K562 (cell line): ENCODE measurements around the gene SUFU. TPM values are rescaled to one million over a fixed set of nuclear protein-coding genes. Genes with fewer than 3 reads are reported as not detected.

Experiments used
- CEBPB ChIP-seq: fragments of 450-650 bp; IDR thresholded peaks from 2 replicates; pipeline ENCODE4 v1.6.1; 2016; ENCODE audit warnings: missing genetic modification characterization, missing compliant biosample characterization
- CREM ChIP-seq: IDR thresholded peaks from 2 replicates; pipeline ENCODE4 v1.6.1; 2014; ENCODE audit warnings: antibody characterized with exemption, low read depth
- CTBP1 ChIP-seq: fragments of 450-650 bp; IDR thresholded peaks from 2 replicates; pipeline ENCODE4 v1.6.1; 2016; ENCODE audit warnings: borderline replicate concordance
- L3MBTL2 ChIP-seq: fragments of 450-650 bp; IDR thresholded peaks from 2 replicates; pipeline ENCODE4 v1.6.1; 2016; ENCODE audit warnings: mild to moderate bottlenecking, moderate library complexity
- MEIS2 ChIP-seq: fragments of 450-650 bp; IDR thresholded peaks from 2 replicates; pipeline ENCODE4 v1.6.1; 2014; ENCODE audit warnings: mild to moderate bottlenecking; ENCODE audit not compliant: partially characterized antibody
- NR2C1 ChIP-seq, 2 experiments: fragments of 450-650 bp; IDR thresholded peaks; 2 replicates each; pipeline ENCODE4 v1.6.1; 2017; ENCODE audit warnings: mild to moderate bottlenecking in 2 of 2, antibody characterized with exemption in 1 of 2, inconsistent platforms in 1 of 2, missing compliant biosample characterization in 1 of 2, missing genetic modification characterization in 1 of 2
- POLR2AphosphoS5 ChIP-seq: IDR thresholded peaks from 2 replicates; pipeline ENCODE4 v1.6.1; 2011; ENCODE audit warnings: mild to moderate bottlenecking, low read depth, low read length, moderate library complexity; ENCODE audit not compliant: control insufficient read depth, insufficient read depth
- POLR3A ChIP-seq: IDR thresholded peaks from 2 replicates; pipeline ENCODE4 v1.6.1; 2011; ENCODE audit warnings: borderline replicate concordance, mild to moderate bottlenecking, moderate library complexity; ENCODE audit not compliant: insufficient read length, insufficient read depth; ENCODE audit errors: extremely low read depth
- RBFOX2 ChIP-seq: fragments of 200-400 bp; formaldehyde crosslinking; IDR thresholded peaks from 2 replicates; pipeline ENCODE4 v1.6.1; 2017; ENCODE audit warnings: low read depth, mild to moderate bottlenecking, low read length, moderate library complexity
- RCOR1 ChIP-seq, 2 experiments: IDR thresholded peaks; 2 replicates each; pipeline ENCODE4 v1.6.1; 2012; ENCODE audit warnings: low read depth in 2 of 2, low read length in 2 of 2, borderline replicate concordance in 1 of 2, improper control_type of control experiment in 1 of 2
- TAF1 ChIP-seq: IDR thresholded peaks from 2 replicates; pipeline ENCODE4 v1.6.1; 2011; ENCODE audit warnings: mild to moderate bottlenecking, low read length, moderate library complexity; ENCODE audit not compliant: insufficient read depth, control insufficient read depth, severe bottlenecking; ENCODE audit errors: extremely low read depth
- TCFL5 ChIP-seq: fragments of 250-450 bp; sonication (Bioruptor Pico); conservative IDR thresholded peaks from 2 replicates; pipeline ENCODE4 v1.6.1; 2021; ENCODE audit warnings: mild to moderate bottlenecking, moderate library complexity, matching md5 sums
- TEAD1 ChIP-seq, 2 experiments: fragments of 450-650 bp in 1 of 2; sonication (generic) in 1 of 2; formaldehyde crosslinking; IDR thresholded peaks; 2 replicates each; pipeline versions ENCODE4 v1.4.0 to v1.8.0; 2020 to 2022; ENCODE audit warnings: mild to moderate bottlenecking in 2 of 2, missing genetic modification reagents in 1 of 2
- XRCC5 ChIP-seq: fragments of 200-400 bp; formaldehyde crosslinking; IDR thresholded peaks from 2 replicates; pipeline ENCODE4 v1.6.1; 2017; ENCODE audit warnings: low read depth, mild to moderate bottlenecking, low read length
- ZBTB7A ChIP-seq: IDR thresholded peaks from 2 replicates; pipeline ENCODE4 v1.6.1; 2011; ENCODE audit warnings: low read depth, mild to moderate bottlenecking, low read length, moderate library complexity, borderline replicate concordance; ENCODE audit not compliant: control insufficient read depth
- ZFX ChIP-seq: sonication (generic); formaldehyde crosslinking; IDR thresholded peaks from 2 replicates; pipeline ENCODE4 v1.8.0; 2022; ENCODE audit warnings: mild to moderate bottlenecking, missing genetic modification reagents, moderate library complexity
- polyA plus RNA-seq, 8 experiments: library from polyadenylated mRNA; depleted of rRNA in 4 of 8; stranded (reverse) in 5 of 8; unstranded in 3 of 8; fragments of >200 nt; fragmentation: Nextera tagmentation in 2 of 8; fragmentation: Illumina TruSeq in 1 of 8; extraction: Ambion mirVana in 2 of 8; extraction: Trizol in 1 of 8; gene quantifications; 2 replicates each; pipeline versions ENCODE4 v1.2.1 to v1.2.3, GENCODE V29; 2011 to 2014; ENCODE audit warnings: inconsistent platforms in 1 of 8, missing spikeins in 1 of 8
- total RNA-seq, 7 experiments: library from RNA; depleted of rRNA in 6 of 7; stranded (reverse); fragments of >200 nt in 6 of 7; fragmentation: Illumina TruSeq in 2 of 7; extraction: Trizol in 2 of 7; gene quantifications; 2 replicates each; pipeline versions ENCODE4 v1.2.1 to v1.2.3, GENCODE V29; 2011 to 2021; ENCODE audit warnings: low replicate concordance in 1 of 7
- TF ChIP-seq, protein P1 (sequence below): fragments of 450-650 bp; IDR thresholded peaks from 2 replicates; pipeline ENCODE4 v1.6.1; 2018; ENCODE audit not compliant: partially characterized antibody
- TF ChIP-seq, protein P2 (sequence below): fragments of 450-650 bp; formaldehyde crosslinking; IDR thresholded peaks from 2 replicates; pipeline ENCODE4 v1.4.0; 2020; ENCODE audit warnings: mild to moderate bottlenecking, moderate library complexity

The SUFU gene
- total and polyA plus RNA-seq, 9 of the 15 experiments (the other 6 are each of a cell fraction or from before 2014, with no cell fraction given), result 0.59 to 6.3 (median 0.82) TPM

DNA sequence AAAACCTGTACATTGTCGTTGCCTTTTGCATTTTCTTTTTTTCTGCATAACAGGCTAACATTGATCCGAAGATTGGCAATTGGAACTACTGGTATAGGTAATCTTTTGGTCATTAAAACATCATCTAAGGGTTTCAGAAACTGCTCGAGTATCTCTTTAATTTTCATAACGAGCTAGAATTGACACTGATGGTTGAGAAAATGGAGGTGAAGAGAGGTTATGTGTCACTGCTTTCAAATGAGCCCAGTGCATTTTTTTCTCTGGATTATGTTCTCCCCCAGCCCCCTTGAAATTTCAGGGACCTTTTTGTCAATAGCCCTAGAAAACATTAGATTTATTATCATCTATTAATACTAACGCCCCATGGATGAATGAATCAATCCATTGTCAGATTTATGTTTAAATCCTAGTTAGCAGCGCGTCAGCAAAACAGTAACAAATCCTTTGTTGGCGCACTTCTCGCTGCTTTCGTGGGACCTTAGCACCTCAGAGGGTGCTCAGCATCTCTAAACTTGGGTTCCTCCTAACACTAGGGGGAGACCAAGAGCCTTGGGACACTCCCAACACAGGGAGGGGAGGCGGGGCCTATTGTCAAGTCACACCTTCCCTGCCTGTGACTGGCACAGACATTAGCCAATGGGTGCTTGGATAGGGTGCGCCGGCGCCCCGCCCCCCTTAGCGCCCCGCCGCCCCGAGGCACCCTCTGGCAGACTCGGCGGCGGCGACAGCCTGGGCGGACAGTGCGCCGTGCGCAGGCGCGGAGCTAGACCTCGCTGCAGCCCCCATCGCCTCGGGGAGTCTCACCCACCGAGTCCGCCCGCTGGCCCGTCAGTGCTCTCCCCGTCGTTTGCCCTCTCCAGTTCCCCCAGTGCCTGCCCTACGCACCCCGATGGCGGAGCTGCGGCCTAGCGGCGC is at the start of gene SUFU (continued):
- TF ChIP-seq, protein P1, sequence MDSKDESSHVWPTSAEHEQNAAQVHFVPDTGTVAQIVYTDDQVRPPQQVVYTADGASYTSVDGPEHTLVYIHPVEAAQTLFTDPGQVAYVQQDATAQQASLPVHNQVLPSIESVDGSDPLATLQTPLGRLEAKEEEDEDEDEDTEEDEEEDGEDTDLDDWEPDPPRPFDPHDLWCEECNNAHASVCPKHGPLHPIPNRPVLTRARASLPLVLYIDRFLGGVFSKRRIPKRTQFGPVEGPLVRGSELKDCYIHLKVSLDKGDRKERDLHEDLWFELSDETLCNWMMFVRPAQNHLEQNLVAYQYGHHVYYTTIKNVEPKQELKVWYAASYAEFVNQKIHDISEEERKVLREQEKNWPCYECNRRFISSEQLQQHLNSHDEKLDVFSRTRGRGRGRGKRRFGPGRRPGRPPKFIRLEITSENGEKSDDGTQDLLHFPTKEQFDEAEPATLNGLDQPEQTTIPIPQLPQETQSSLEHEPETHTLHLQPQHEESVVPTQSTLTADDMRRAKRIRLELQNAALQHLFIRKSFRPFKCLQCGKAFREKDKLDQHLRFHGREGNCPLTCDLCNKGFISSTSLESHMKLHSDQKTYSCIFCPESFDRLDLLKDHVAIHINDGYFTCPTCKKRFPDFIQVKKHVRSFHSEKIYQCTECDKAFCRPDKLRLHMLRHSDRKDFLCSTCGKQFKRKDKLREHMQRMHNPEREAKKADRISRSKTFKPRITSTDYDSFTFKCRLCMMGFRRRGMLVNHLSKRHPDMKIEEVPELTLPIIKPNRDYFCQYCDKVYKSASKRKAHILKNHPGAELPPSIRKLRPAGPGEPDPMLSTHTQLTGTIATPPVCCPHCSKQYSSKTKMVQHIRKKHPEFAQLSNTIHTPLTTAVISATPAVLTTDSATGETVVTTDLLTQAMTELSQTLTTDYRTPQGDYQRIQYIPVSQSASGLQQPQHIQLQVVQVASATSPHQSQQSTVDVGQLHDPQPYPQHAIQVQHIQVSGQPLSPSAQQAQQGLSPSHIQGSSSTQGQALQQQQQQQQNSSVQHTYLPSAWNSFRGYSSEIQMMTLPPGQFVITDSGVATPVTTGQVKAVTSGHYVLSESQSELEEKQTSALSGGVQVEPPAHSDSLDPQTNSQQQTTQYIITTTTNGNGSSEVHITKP, result peak; percentile 42
- TF ChIP-seq CREM, result peak; percentile 51; the same call in 1 of the 2 replicates
- 0 out of 2 replicates have a peak, but pooled peaks have one; percentile 29 for TF ChIP-seq XRCC5
- TF ChIP-seq MEIS2, result peak; percentile 37
- peak in 1 of 2 experiments; percentile 71; a peak in 2 of 4 replicates for TF ChIP-seq RCOR1 (IDR thresholded peaks at IDR 0.05; ENCODE audit: borderline replicate concordance in 1 of 2, low read depth in 2 of 2, low read length in 2 of 2)
- peak; percentile 52; the same call in 1 of the 2 replicates for TF ChIP-seq ZFX (CRISPR knock-in tag)
- peak; percentile 47; the same call in 1 of the 2 replicates for TF ChIP-seq ZBTB7A
- no peak for TF ChIP-seq CEBPB (tag)
- TF ChIP-seq TEAD1 (CRISPR knock-in tag; IDR thresholded peaks at IDR 0.05), result 0 out of 4 replicates have a peak, but pooled peaks of 1 of the 2 experiments have one; percentile 30
- TF ChIP-seq NR2C1 (IDR thresholded peaks at IDR 0.05), result no peak
- no peak for TF ChIP-seq NR2C1 (tag; IDR thresholded peaks at IDR 0.05)
- no peak for TF ChIP-seq TCFL5 (CRISPR knock-in tag)
- TF ChIP-seq CTBP1, result peak; percentile 47; the same call in 1 of the 2 replicates
- 0 out of 2 replicates have a peak, but pooled peaks have one; percentile 23 for TF ChIP-seq POLR2AphosphoS5
- peak; percentile 60 for TF ChIP-seq RBFOX2
- TF ChIP-seq, protein P2, sequence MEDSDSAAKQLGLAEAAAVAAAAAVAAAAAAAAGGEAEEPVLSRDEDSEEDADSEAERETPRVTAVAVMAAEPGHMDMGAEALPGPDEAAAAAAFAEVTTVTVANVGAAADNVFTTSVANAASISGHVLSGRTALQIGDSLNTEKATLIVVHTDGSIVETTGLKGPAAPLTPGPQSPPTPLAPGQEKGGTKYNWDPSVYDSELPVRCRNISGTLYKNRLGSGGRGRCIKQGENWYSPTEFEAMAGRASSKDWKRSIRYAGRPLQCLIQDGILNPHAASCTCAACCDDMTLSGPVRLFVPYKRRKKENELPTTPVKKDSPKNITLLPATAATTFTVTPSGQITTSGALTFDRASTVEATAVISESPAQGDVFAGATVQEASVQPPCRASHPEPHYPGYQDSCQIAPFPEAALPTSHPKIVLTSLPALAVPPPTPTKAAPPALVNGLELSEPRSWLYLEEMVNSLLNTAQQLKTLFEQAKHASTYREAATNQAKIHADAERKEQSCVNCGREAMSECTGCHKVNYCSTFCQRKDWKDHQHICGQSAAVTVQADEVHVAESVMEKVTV (CRISPR knock-in tag), result no peak
- 0 out of 2 replicates have a peak, but pooled peaks have one; percentile 25 for TF ChIP-seq L3MBTL2
- peak; percentile 91 for TF ChIP-seq TAF1
- TF ChIP-seq POLR3A, result no peak
